Hematopoietic multipotent progenitor cell treated with erythropoietin and hydrocortisone succinate and interleukin-3 and kit ligand, for 6 days (in vitro differentiated cells): ENCODE measurements around the gene MSANTD2.
A peak's percentile ranks its signal among the peaks of the same experiment; 100 is the strongest.

ENCODE experiments used
- DNase-seq: peaks from one replicate; pipeline ENCODE4 v3.0.0-alpha.2; 2015

The MSANTD2 gene

GRCh38 chr11:124800226-124800929 lies at the start of gene MSANTD2:
TSS of gene MSANTD2 (minus strand) at chr11:124800406. CDS start at chr11:124800380, 26 bp downstream.
- peak; percentile 76 for DNase-seq

GRCh38 chr11:124846070-124846673 lies 46.0 kb upstream of the MSANTD2 start:
- DNase-seq: no peak

- no peak for DNase-seq
Measured at GRCh38 chr11:124844664-124845079, 44.5 kb upstream of the MSANTD2 start.

- no peak for DNase-seq
Measured at GRCh38 chr11:124843616-124843910, 43.4 kb upstream of the MSANTD2 start.

GRCh38 chr11:124842305-124842704 lies 42.1 kb upstream of the MSANTD2 start:
- DNase-seq: no peak

GRCh38 chr11:124841840-124842239 lies 41.6 kb upstream of the MSANTD2 start:
- DNase-seq: no peak

- no peak for DNase-seq
Measured at GRCh38 chr11:124841201-124841600, 41.0 kb upstream of the MSANTD2 start.

- no peak for DNase-seq
Measured at GRCh38 chr11:124840666-124841065, 40.5 kb upstream of the MSANTD2 start.

GRCh38 chr11:124839972-124840621 lies 39.9 kb upstream of the MSANTD2 start:
- no peak for DNase-seq

GRCh38 chr11:124839128-124839971 lies 39.1 kb upstream of the MSANTD2 start:
- DNase-seq: no peak

GRCh38 chr11:124838805-124839127 lies 38.6 kb upstream of the MSANTD2 start:
- no peak for DNase-seq

- peak; percentile 76 for DNase-seq
Measured at GRCh38 chr11:124837491-124837856, 37.3 kb upstream of the MSANTD2 start.

- DNase-seq: no peak
Measured at GRCh38 chr11:124835918-124836317, 35.7 kb upstream of the MSANTD2 start.

GRCh38 chr11:124834526-124835180 lies 34.4 kb upstream of the MSANTD2 start:
- DNase-seq: no peak

GRCh38 chr11:124832571-124832970 lies 32.4 kb upstream of the MSANTD2 start:
- no peak for DNase-seq

GRCh38 chr11:124831897-124832296 lies 31.7 kb upstream of the MSANTD2 start:
- DNase-seq: no peak

- no peak for DNase-seq
Measured at GRCh38 chr11:124830749-124831148, 30.5 kb upstream of the MSANTD2 start.

GRCh38 chr11:124829986-124830385 lies 29.8 kb upstream of the MSANTD2 start:
- no peak for DNase-seq

- DNase-seq: no peak
Measured at GRCh38 chr11:124825876-124826275, 25.7 kb upstream of the MSANTD2 start.

GRCh38 chr11:124823512-124824376 lies 23.5 kb upstream of the MSANTD2 start:
- DNase-seq: no peak

GRCh38 chr11:124821995-124822730 lies 22.0 kb upstream of the MSANTD2 start:
- no peak for DNase-seq
